Suprapubic skin (tissue), 4 donors: Measurements from ENCODE around the gene APOBEC3A. TPM values are rescaled to one million over a fixed set of nuclear protein-coding genes. Genes with fewer than 3 reads are reported as not detected.
"Not testable (repeated sequence)": the region's sequence is repeated elsewhere in the genome, so short reads cannot be mapped to it uniquely, and the experiment has no call there.

Source experiments
- DNase-seq, 2 donors: peaks; one replicate each; pipeline ENCODE4 v3.0.0-alpha.2; 2019; ENCODE audit warnings: low spot score in 2 of 2
- H3K27ac ChIP-seq: fragments of 200-600 bp; sonication (generic); one replicate; pipeline ENCODE4 v1.5.1; 2019
- H3K27me3 ChIP-seq: fragments of 200-600 bp; sonication (generic); one replicate; pipeline ENCODE4 v1.5.1; 2019
- H3K36me3 ChIP-seq: fragments of 200-600 bp; sonication (generic); one replicate; pipeline ENCODE4 v1.5.1; 2019
- H3K4me1 ChIP-seq: fragments of 200-600 bp; sonication (generic); one replicate; pipeline ENCODE4 v1.5.1; 2019
- H3K4me3 ChIP-seq: fragments of 200-600 bp; sonication (generic); one replicate; pipeline ENCODE4 v1.5.1; 2019; ENCODE audit warnings: mild to moderate bottlenecking
- H3K9me3 ChIP-seq: fragments of 200-600 bp; sonication (generic); one replicate; pipeline ENCODE4 v1.5.1; 2019
- CTCF ChIP-seq, 2 donors: fragments of 200-600 bp in 1 of 2; fragments of 450-650 bp in 1 of 2; sonication (generic) in 1 of 2; IDR thresholded peaks; one replicate each; pipeline ENCODE4 v1.5.1; 2016 to 2019; ENCODE audit warnings: antibody characterized with exemption in 2 of 2, mild to moderate bottlenecking in 1 of 2, moderate library complexity in 1 of 2
- EP300 ChIP-seq: sonication (generic); formaldehyde crosslinking; IDR thresholded peaks from one replicate; pipeline ENCODE4 v1.6.1; 2017; ENCODE audit warnings: antibody characterized with exemption
- POLR2A ChIP-seq, 2 donors: fragments of 450-650 bp; IDR thresholded peaks; one replicate each; pipeline ENCODE4 v1.6.1; 2017; ENCODE audit warnings: antibody characterized with exemption in 2 of 2, mild to moderate bottlenecking in 2 of 2, moderate library complexity in 2 of 2
- POLR2AphosphoS5 ChIP-seq, 3 donors: sonication (generic); formaldehyde crosslinking; IDR thresholded peaks; one replicate each; pipeline ENCODE4 v1.6.1; 2017; ENCODE audit warnings: antibody characterized with exemption in 3 of 3
- WGBS: methylation state at CpG from one replicate; pipeline ENCODE4 v1.1.5; 2018; 5-methylcytosine and 5-hydroxymethylcytosine counted together
- total RNA-seq, 4 donors: library from RNA; depleted of rRNA; stranded (reverse); fragments of >200 nt; gene quantifications; one replicate each; pipeline ENCODE4 v1.1.0, GENCODE V29; 2016

Gene APOBEC3A
- total RNA-seq, 4 donors from 2014 or later, result 2.1 TPM; not detected in 3

- Histone ChIP-seq H3K27ac (no peak overlapping the region), H3K36me3 (no peaks in the 10 kb centered on the region), H3K4me1 (peaks cover 11% of the 10 kb centered on the region), H3K4me3 (no peak overlapping the region), H3K9me3 (no peaks in the 10 kb centered on the region), H3K27me3 (peaks cover 10% of the 10 kb centered on the region)
- TF ChIP-seq POLR2AphosphoS5 (IDR thresholded peaks at IDR 0.05) (no peak), EP300 (no peak), POLR2A (IDR thresholded peaks at IDR 0.05) (no peak), CTCF (IDR thresholded peaks at IDR 0.05) (no peak)
- DNase-seq, result no peak
- WGBS, result 88% methylated on average over 4 of the region's 5 CpGs
Observed at GRCh38 chr22:38955250-38955905, 2.0 kb upstream of the APOBEC3A start.

DNA sequence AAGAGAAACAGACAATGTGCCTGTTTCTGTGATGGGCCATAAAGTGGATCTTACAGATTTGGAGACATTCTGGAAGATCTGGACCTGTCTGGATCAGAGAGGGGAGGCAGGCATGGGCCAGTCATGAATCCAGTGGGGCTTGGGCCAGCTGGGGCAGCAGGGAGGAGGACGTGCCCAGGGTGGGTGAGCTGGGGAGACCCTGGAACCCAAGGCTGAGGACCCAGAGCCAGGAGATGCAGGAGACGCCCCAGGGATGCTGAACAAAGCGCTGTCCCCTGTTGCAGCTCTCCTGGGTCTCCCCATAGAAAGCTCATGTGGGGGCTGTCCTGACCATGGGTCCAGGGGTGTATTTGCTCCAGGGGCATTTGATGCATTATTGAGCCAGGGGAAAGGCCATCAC is 1.5 kb upstream of the APOBEC3A start:
- Histone ChIP-seq H3K9me3 (no peaks in the 10 kb centered on the region), H3K4me3 (no peak overlapping the region), H3K27ac (no peak overlapping the region), H3K4me1 (peaks cover 11% of the 10 kb centered on the region), H3K27me3 (peaks cover 7% of the 10 kb centered on the region), H3K36me3 (no peaks in the 10 kb centered on the region)
- WGBS, result 83% methylated on average over 3 of the region's 3 CpGs
- no peak for TF ChIP-seq CTCF (IDR thresholded peaks at IDR 0.05)
- no peak for TF ChIP-seq POLR2AphosphoS5 (IDR thresholded peaks at IDR 0.05)
- TF ChIP-seq POLR2A (IDR thresholded peaks at IDR 0.05), result no peak
- TF ChIP-seq EP300, result no peak
- DNase-seq, result no peak

DNA sequence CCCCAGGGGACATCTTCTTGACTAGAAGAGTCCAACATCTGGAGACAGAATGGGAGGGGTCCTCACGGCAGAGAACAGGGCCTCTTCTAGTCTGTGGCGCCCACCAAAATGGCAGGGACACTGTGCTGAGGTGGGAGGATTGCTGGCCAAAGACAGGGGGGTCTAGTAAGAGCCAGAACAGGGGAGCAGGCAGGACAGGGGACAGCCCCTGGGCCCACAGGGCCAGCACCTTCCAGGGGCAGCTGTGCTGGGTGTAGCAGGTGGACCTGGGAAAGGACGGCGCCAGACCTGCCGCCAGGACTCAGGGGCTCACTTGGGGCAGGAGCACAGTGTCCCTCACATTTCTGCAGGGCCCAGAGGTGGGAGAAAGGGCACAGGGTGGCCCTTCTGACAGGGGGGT is 858 bp upstream of the APOBEC3A start:
- H3K27ac ChIP-seq, result no peak overlapping the region
- TF ChIP-seq EP300, result no peak
- TF ChIP-seq POLR2AphosphoS5 (IDR thresholded peaks at IDR 0.05), result no peak
- no peak for TF ChIP-seq CTCF (IDR thresholded peaks at IDR 0.05)
- TF ChIP-seq POLR2A (IDR thresholded peaks at IDR 0.05), result no peak
- 78% methylated on average over 5 of the region's 5 CpGs for WGBS
- H3K4me1 ChIP-seq, result peaks cover 11% of the 10 kb centered on the region
- no peak for DNase-seq
- H3K27me3 ChIP-seq, result peaks cover 7% of the 10 kb centered on the region
- no peaks in the 10 kb centered on the region for H3K36me3 ChIP-seq
- H3K4me3 ChIP-seq, result no peak overlapping the region
- H3K9me3 ChIP-seq, result no peaks in the 10 kb centered on the region

DNA sequence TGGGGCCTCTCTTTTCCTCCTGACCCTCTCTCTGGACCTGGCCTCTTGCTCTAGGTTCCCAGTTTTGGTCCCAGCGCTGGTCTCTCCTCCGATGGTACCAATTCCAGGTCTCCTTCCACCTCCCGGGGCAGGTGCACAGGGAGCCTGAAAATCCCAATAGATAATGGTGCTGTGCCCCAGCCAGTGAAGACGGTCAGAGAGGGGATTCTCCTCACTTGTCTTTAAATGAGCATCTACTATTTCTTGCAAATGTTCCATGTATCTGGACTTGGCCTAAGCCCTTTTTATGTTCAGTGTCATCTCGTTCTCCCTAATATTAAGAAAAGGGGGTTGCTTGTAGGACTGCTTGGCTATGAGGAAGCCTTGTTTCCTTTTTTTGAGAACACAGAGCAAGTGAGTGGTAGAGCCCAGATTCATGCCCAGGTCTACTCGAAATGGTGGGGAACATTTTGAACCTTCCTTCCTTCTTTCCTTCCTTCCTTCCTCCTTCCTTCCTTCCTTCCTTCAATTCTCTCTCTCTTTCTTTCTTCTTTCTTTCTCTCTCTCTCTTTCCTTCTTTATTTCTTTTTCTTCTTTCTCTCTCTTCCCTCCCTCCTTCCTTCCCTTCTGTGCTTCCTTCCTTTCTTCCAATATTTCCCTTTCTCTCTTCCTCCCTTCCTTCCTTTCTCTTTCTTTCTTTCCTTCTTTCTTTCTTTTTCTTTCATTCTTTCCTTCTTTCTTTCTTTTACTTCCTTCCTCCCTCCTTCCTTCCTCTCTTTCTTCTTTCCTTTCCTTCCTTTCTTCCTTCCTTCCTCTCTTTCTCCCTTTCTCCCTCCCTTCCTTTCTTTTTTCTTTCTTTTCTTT is 620 bp downstream of the APOBEC3A start:
- TF ChIP-seq POLR2AphosphoS5 (IDR thresholded peaks at IDR 0.05) (no peak), EP300 (no peak), POLR2A (IDR thresholded peaks at IDR 0.05) (no peak), CTCF (IDR thresholded peaks at IDR 0.05) (no peak)
- H3K4me1 ChIP-seq, result peaks cover 11% of the 10 kb centered on the region
- no peak for DNase-seq
- peaks cover 7% of the 10 kb centered on the region for H3K27me3 ChIP-seq
- no peaks in the 10 kb centered on the region for H3K36me3 ChIP-seq
- no peak overlapping the region for H3K4me3 ChIP-seq
- WGBS, result 84% methylated on average over 6 of the region's 6 CpGs
- H3K27ac ChIP-seq, result no peak overlapping the region
- no peaks in the 10 kb centered on the region for H3K9me3 ChIP-seq

- not testable (repeated sequence) for H3K9me3 ChIP-seq, DNase-seq, H3K27ac ChIP-seq, H3K4me3 ChIP-seq, H3K36me3 ChIP-seq, H3K27me3 ChIP-seq
- peaks cover 13% of the 10 kb centered on the region for H3K4me1 ChIP-seq
Observed at GRCh38 chr22:38958651-38958943, 1.2 kb downstream of the APOBEC3A start.
